ENCODE data around the gene ITIH6.
"Not testable (repeated sequence)": the region's sequence is repeated elsewhere in the genome, so short reads cannot be mapped to it uniquely, and the experiment has no call there.

Gene ITIH6

DNA sequence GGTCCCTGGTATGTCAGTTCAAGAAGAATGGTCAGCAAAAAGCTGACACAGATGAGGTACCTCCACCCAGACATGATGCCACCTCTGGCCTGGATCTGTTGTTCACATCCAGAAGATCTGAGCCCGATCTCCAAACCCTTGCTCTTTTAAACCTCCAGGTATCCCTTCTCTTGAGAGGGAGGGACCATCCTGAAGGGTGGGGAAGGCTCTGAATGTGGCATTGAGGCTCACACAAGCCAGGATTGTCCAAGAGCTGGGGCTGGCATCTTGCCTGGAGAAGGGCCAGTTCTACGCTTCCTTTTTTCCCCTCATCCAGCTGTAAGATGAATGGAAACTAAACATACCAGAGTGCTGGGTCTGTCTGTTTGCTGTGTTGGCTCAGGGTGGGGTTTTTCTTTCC is at the start of gene ITIH6:
TSS of gene ITIH6 (minus strand) at position 119 of the 400 bp plus-strand sequence. CDS start at position 74, 45 bp downstream.
- H3K4me1 ChIP-seq, result no peaks in the 10 kb centered on the region
- H3K27ac ChIP-seq, result no peak within 1 kb of the TSS
- DNase-seq, result no peak
- H3K9me3 ChIP-seq, result no peaks in the 10 kb centered on the region
- intact Hi-C loops (cut with DNase I; ENCODE audit: low total_unique reads), result no loop called here
- H3K36me3 ChIP-seq, result no peaks in the 10 kb centered on the region
- H3K27me3 ChIP-seq, result no peaks in the 10 kb centered on the region
- TF ChIP-seq, protein P1, sequence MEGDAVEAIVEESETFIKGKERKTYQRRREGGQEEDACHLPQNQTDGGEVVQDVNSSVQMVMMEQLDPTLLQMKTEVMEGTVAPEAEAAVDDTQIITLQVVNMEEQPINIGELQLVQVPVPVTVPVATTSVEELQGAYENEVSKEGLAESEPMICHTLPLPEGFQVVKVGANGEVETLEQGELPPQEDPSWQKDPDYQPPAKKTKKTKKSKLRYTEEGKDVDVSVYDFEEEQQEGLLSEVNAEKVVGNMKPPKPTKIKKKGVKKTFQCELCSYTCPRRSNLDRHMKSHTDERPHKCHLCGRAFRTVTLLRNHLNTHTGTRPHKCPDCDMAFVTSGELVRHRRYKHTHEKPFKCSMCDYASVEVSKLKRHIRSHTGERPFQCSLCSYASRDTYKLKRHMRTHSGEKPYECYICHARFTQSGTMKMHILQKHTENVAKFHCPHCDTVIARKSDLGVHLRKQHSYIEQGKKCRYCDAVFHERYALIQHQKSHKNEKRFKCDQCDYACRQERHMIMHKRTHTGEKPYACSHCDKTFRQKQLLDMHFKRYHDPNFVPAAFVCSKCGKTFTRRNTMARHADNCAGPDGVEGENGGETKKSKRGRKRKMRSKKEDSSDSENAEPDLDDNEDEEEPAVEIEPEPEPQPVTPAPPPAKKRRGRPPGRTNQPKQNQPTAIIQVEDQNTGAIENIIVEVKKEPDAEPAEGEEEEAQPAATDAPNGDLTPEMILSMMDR (IDR thresholded peaks at IDR 0.05), result no peak
- H3K4me3 ChIP-seq, result no peak within 1 kb of the TSS

DNA sequence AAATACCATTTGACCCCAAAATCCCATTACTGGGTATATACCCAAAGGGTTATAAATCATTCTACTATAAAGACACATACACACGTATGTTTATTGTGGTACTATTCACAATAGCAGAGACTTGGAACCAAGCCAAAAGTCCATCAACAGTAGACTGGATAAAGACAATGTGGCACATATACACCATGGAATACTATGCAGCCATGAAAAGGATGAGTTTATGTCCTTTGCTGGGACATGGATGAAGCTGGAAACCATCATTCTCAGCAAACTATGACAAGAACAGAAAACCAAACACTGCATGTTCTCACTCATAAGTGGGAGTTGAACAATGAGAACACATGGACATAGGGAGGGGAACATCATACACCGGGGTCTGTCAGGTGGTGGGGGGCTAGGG is 49.6 kb upstream of the ITIH6 start:
- H3K9me3 ChIP-seq; H3K4me3 ChIP-seq; DNase-seq; H3K27me3 ChIP-seq; H3K36me3 ChIP-seq; H3K4me1 ChIP-seq; H3K27ac ChIP-seq; intact Hi-C loops (cut with DNase I; ENCODE audit: low total_unique reads): not testable (repeated sequence)

DNA sequence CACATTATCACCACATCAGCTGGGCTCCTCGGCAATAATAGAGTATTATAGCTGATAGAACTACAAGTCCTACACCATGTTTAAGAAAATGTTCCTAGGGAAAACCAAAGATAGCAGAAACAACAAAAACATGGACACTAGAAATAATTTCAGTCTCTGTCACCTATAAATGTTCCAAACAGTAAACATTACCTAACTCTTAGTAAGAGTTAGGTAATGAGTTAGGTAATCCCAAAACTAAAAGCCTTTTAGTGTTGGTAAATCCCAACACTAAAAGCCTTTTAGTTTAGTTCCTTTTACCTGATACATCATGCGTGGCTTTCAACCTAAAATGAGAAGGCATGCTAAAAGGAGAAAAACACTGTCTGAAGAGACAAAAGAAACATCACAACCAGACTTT is 45.0 kb upstream of the ITIH6 start:
- Histone ChIP-seq H3K9me3 (no peaks in the 10 kb centered on the region), H3K36me3 (no peaks in the 10 kb centered on the region), H3K27me3 (no peaks in the 10 kb centered on the region), H3K4me1 (no peaks in the 10 kb centered on the region), H3K4me3 (no peak overlapping the region), H3K27ac (no peak overlapping the region)
- intact Hi-C loops (cut with DNase I; ENCODE audit: low total_unique reads), result no loop called here
- no peak for DNase-seq
- TF ChIP-seq, protein P1 (IDR thresholded peaks at IDR 0.05), result no peak

DNA sequence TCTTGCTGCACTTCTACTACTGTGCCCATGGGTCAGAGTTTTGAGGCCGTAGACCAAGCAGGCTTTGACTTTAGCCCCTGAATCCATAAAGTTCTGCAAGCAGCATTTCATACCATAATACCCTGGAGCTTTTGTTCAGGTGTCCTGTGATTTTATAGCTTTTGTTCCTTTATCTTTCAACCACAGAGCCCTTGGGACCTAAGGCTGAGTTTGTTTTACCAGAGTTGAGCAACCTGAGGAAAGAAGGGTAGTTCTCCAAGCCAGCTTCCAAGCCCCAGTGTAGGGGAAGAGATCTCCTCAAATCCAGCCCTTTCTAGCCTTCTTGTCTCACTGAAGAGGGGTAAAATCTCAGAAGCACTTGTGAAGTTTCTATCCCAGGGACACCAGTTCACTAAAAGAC is 44.6 kb upstream of the ITIH6 start:
- Histone ChIP-seq H3K4me3 (no peak overlapping the region), H3K4me1 (no peaks in the 10 kb centered on the region), H3K27me3 (no peaks in the 10 kb centered on the region), H3K36me3 (no peaks in the 10 kb centered on the region), H3K9me3 (no peaks in the 10 kb centered on the region), H3K27ac (no peak overlapping the region)
- intact Hi-C loops (cut with DNase I; ENCODE audit: low total_unique reads), result no loop called here
- no peak for DNase-seq
- TF ChIP-seq, protein P1 (IDR thresholded peaks at IDR 0.05), result no peak

GRCh38 chrX:54841184-54841874 is 43.3 kb upstream of the ITIH6 start:
- intact Hi-C loops (cut with DNase I; ENCODE audit: low total_unique reads), result not testable (repeated sequence)

GRCh38 chrX:54838583-54838982 is 40.5 kb upstream of the ITIH6 start:
- TF ChIP-seq, protein P1 (IDR thresholded peaks at IDR 0.05), result no peak
- Histone ChIP-seq H3K27ac (no peak overlapping the region), H3K36me3 (no peaks in the 10 kb centered on the region), H3K9me3 (no peaks in the 10 kb centered on the region), H3K4me3 (no peak overlapping the region), H3K27me3 (no peaks in the 10 kb centered on the region), H3K4me1 (no peaks in the 10 kb centered on the region)
- intact Hi-C loops (cut with DNase I; ENCODE audit: low total_unique reads), result no loop called here
- DNase-seq, result no peak

More at GRCh38 chrX:54841184-54841874, 43.3 kb upstream of the ITIH6 start:
- not testable (repeated sequence) for H3K4me1 ChIP-seq, DNase-seq, H3K9me3 ChIP-seq, H3K27ac ChIP-seq, H3K4me3 ChIP-seq, H3K36me3 ChIP-seq, H3K27me3 ChIP-seq

- DNase-seq, result no peak
- intact Hi-C loops (cut with DNase I; ENCODE audit: low total_unique reads), result no loop called here
- no peak overlapping the region for H3K27ac ChIP-seq
- no peaks in the 10 kb centered on the region for H3K27me3 ChIP-seq
- no peaks in the 10 kb centered on the region for H3K9me3 ChIP-seq
- no peaks in the 10 kb centered on the region for H3K4me1 ChIP-seq
- TF ChIP-seq, protein P1 (IDR thresholded peaks at IDR 0.05), result no peak
- no peak overlapping the region for H3K4me3 ChIP-seq
- no peaks in the 10 kb centered on the region for H3K36me3 ChIP-seq
Observed at GRCh38 chrX:54826598-54826997, 28.5 kb upstream of the ITIH6 start.

All from tibial artery (tissue), 4 donors.